ENCODE results near the gene SPR. TPM values are rescaled to one million over a fixed set of nuclear protein-coding genes. Genes with fewer than 3 reads are reported as not detected.

SPR gene
- total and polyA plus RNA-seq, 2 donors (not counting 3 experiments of a cell fraction or from before 2014, with no cell fraction given): 22.0 to 27.6 TPM

- BruUV-seq (replicated peaks): no TSS peak
- ChIA-PET POLR2A (no interaction called here), CTCF (interaction anchor here (0.8 to 10.7 kb wide), 21 partner anchors 8 to 320 kb away, joined by 3 to 261 read pairs (median 9); partner anchors contain the start of genes EMX1, SFXN5 and SMYD5)
- Histone ChIP-seq H3K9ac (replicated peaks; ENCODE audit: extremely low read depth, insufficient read depth, low read length) (no peak overlapping the region), H4K20me1 (replicated peaks; ENCODE audit: control insufficient read depth, extremely low read depth, insufficient read depth, low read length) (no peaks in the 10 kb centered on the region), H3K9me3 (replicated peaks; ENCODE audit: control insufficient read depth, insufficient read depth, low read length) (no peaks in the 10 kb centered on the region), H3K79me2 (ENCODE audit: control insufficient read depth, insufficient read depth, low read length) (no peaks in the 10 kb centered on the region), H3K27me3 (ENCODE audit: control insufficient read depth in 2 of 2, insufficient read depth in 2 of 2, low read length in 2 of 2) (peaks cover 3 to 4% of the 10 kb centered on the region in 2 experiments), H3K4me3 (replicated peaks in 1 of 3; ENCODE audit: insufficient read depth in 1 of 3, low read depth in 1 of 3, low read length in 3 of 3) (no peak overlapping the region), H3K36me3 (ENCODE audit: control insufficient read depth in 2 of 2, extremely low read depth in 1 of 2, insufficient read depth in 2 of 2, low read length in 2 of 2) (peaks cover 0 to 9% of the 10 kb centered on the region in 2 experiments), H3K4me2 (ENCODE audit: insufficient read depth, low read length) (no peak overlapping the region), H3K4me1 (ENCODE audit: control insufficient read depth, extremely low read depth, insufficient read depth, low read length) (peaks cover 14% of the 10 kb centered on the region), H2AFZ (ENCODE audit: low read depth, low read length) (no peak overlapping the region), H3K27ac (ENCODE audit: insufficient read depth, low read depth, low read length) (no peak overlapping the region), H3K9me1 (replicated peaks; ENCODE audit: control insufficient read depth, extremely low read depth, insufficient read depth, low read length) (no peaks in the 10 kb centered on the region)
- dilution Hi-C loops (cut with MboI; ENCODE audit: extremely low pct_ligation_motif_present, low sequenced_read_pairs): no loop called here
- no peak for DNase-seq (ENCODE audit: low read depth, low spot score)
- intact Hi-C loops (cut with micrococcal nuclease): no loop called here
- FAIRE-seq: no peak
- no peak for TF ChIP-seq POLR2A (IDR thresholded peaks at IDR 0.05; ENCODE audit: low read depth, low read length)
- TF ChIP-seq MYC (IDR thresholded peaks at IDR 0.05; ENCODE audit: low read depth, low read length): no peak
- TF ChIP-seq JUN (IDR thresholded peaks at IDR 0.05; ENCODE audit: borderline replicate concordance, insufficient read depth, insufficient read length, low read depth): no peak
- no peak for TF ChIP-seq GATA2 (IDR thresholded peaks at IDR 0.05; ENCODE audit: insufficient read depth, insufficient read length, low read depth, low read length)
- no peak for TF ChIP-seq EZH2 (IDR thresholded peaks at IDR 0.05; ENCODE audit: borderline replicate concordance, low read depth, low read length, severe bottlenecking)
- no peak for TF ChIP-seq FOS (IDR thresholded peaks at IDR 0.05; ENCODE audit: borderline replicate concordance, insufficient read depth, low read length)
- no peak for TF ChIP-seq POLR2AphosphoS5 (IDR thresholded peaks at IDR 0.05; ENCODE audit: insufficient read depth, low read depth, low read length)
- no peak for TF ChIP-seq MAX (IDR thresholded peaks at IDR 0.05; ENCODE audit: insufficient read depth, insufficient read length)
- no peak for TF ChIP-seq CTCF (IDR thresholded peaks at IDR 0.05; ENCODE audit: extremely low read depth in 1 of 2, insufficient read depth in 1 of 2, low read depth in 1 of 2, low read length in 2 of 2)
These were observed 7.3 kb downstream of the SPR start for GRCh38 chr2:72894514-72894913.
